Measurements from ENCODE around the gene IFNGR2. TPM values are rescaled to one million over a fixed set of nuclear protein-coding genes. Genes with fewer than 3 reads are reported as not detected.

Gene IFNGR2
- total RNA-seq, 1 experiment from 2014 or later, result 44.1 TPM

- peaks cover 20% of the 10 kb centered on the region for H3K23me2 ChIP-seq (ENCODE audit: insufficient read length, low read depth, low read length, poor library complexity, severe bottlenecking)
- H3K9ac ChIP-seq (ENCODE audit: extremely low read depth, insufficient read length, low read length), result peak overlapping the region; percentile 92
- H4K5ac ChIP-seq (ENCODE audit: insufficient read length, low read depth, low read length), result no peak overlapping the region
- H3K4me1 ChIP-seq (ENCODE audit: insufficient read depth, low read length), result peaks cover 2% of the 10 kb centered on the region; the same call in 1 of the 2 replicates
- no peak overlapping the region for H3K4ac ChIP-seq (ENCODE audit: low read depth, low read length)
- H3K4me2 ChIP-seq (ENCODE audit: insufficient read depth, insufficient read length, low read length), result peak overlapping the region; percentile 87
- no peak overlapping the region for H3K18ac ChIP-seq (ENCODE audit: insufficient read length, low read depth, low read length)
- H3K27me3 ChIP-seq (ENCODE audit: insufficient read depth, low read length), result no peaks in the 10 kb centered on the region
- no peak overlapping the region for H3T11ph ChIP-seq (ENCODE audit: low read length)
- peaks cover 2% of the 10 kb centered on the region; the same call in 1 of the 2 replicates for H3K27me3 Mint-ChIP-seq (ENCODE audit: low read depth)
- peak overlapping the region; percentile 88 for H2AFZ ChIP-seq (ENCODE audit: low read length)
- no peaks in the 10 kb centered on the region for H3K9me3 Mint-ChIP-seq
- no peak overlapping the region for H2BK12ac ChIP-seq (ENCODE audit: insufficient read length, low read depth, low read length)
- no peak overlapping the region for H2BK120ac ChIP-seq (ENCODE audit: low read depth, low read length, poor library complexity, severe bottlenecking)
- no peaks in the 10 kb centered on the region for H3K9me3 ChIP-seq (ENCODE audit: control insufficient read depth, low read depth, low read length)
- no peak overlapping the region for H2BK20ac ChIP-seq (ENCODE audit: low read depth, low read length, poor library complexity, severe bottlenecking)
- no peak overlapping the region for H3K56ac ChIP-seq (ENCODE audit: insufficient read length, low read depth, low read length)
- H3K27ac Mint-ChIP-seq, result peak overlapping the region; percentile 93 to 97 (median 96)
- no peaks in the 10 kb centered on the region for H3K79me2 ChIP-seq (ENCODE audit: insufficient read depth, low read length)
- H2BK5ac ChIP-seq (ENCODE audit: insufficient read length, low read length), result no peak overlapping the region
- H3K4me1 Mint-ChIP-seq, result peaks cover 6 to 8% of the 10 kb centered on the region in 2 experiments
- no peaks in the 10 kb centered on the region for H4K20me1 ChIP-seq (ENCODE audit: control insufficient read depth, insufficient read depth, insufficient read length)
- peak overlapping the region; percentile 55 for H3K27ac ChIP-seq (ENCODE audit: insufficient read length, low read depth, low read length)
- H2AK5ac ChIP-seq (ENCODE audit: insufficient read length, low read length), result no peak overlapping the region
- TF ChIP-seq CTCF (conservative IDR thresholded peaks at IDR 0.05), result no peak; the same call in 2 of the 3 replicates
- 0 out of 2 replicates have a peak overlapping the region, but pooled peaks have one; percentile 78 for H3K14ac ChIP-seq (ENCODE audit: insufficient read depth, low read length)
- DNase-seq, result no peak
- no peak overlapping the region for H2BK15ac ChIP-seq (ENCODE audit: low read depth, low read length)
- no peak overlapping the region for H4K91ac ChIP-seq (ENCODE audit: insufficient read length, low read depth, low read length)
- no peaks in the 10 kb centered on the region; a peak in 2 of 7 replicates for H3K36me3 Mint-ChIP-seq (ENCODE audit: insufficient read depth in 1 of 3, low read depth in 3 of 3)
- no CpG with 5 or more reads among the region's 17 CpGs for WGBS (ENCODE audit: extremely low coverage, insufficient read length, low lambda C conversion rate)
- no peak overlapping the region for H3K23ac ChIP-seq (ENCODE audit: insufficient read length, low read depth, low read length)
- no peak overlapping the region for H4K8ac ChIP-seq (replicated peaks; ENCODE audit: insufficient read length, low read depth, low read length)
- H3K79me1 ChIP-seq (ENCODE audit: insufficient read depth, low read depth, low read length, poor library complexity, severe bottlenecking), result peaks cover 2% of the 10 kb centered on the region
- H3K4me3 Mint-ChIP-seq, result peak overlapping the region; percentile 83 to 95
Observed at GRCh38 chr21:33480481-33481103, 77.4 kb downstream of the IFNGR2 start.
